ENCODE measurements around the gene GINS2. TPM values are rescaled to one million over a fixed set of nuclear protein-coding genes. Genes with fewer than 3 reads are reported as not detected.

GINS2 gene
- total RNA-seq, 6 experiments from 2014 or later = 0.49 to 4.7 (median 1.3) TPM

DNA sequence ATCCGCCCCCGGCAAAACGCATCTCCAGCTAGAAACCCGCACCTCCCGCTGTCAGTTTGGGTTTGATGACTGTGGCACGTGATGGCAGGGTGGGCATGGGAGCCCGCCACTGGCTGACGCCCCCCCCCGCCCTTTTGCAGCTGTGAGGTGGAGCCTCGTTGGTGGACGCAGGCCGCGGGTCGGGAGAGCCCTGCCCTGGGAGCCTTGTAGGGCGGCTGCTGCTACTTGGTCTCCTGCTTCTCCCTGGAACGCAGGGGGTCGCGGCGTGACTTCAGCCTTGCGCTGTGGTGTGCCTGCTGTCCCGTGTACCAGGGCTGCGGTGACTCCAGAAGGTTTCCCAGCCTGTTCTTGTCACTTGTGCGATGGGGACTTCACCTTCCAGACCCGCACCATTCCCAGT, 47.4 kb downstream of the GINS2 start:
- WGBS (ENCODE audit: insufficient coverage, low coverage, low lambda C conversion rate, missing lambda C conversion rate) = 80% methylated on average over 1 of the region's 24 CpGs
- Histone ChIP-seq H3K9me3 (no peaks in the 10 kb centered on the region), H3K4me3 (no peak overlapping the region), H3K4me1 (peaks cover 0 to 25% (median 11%) of the 10 kb centered on the region in 4 donors), H3K27me3 (no peaks in the 10 kb centered on the region), H3K36me3 (no peaks in the 10 kb centered on the region), H3K27ac (peak overlapping the region in 1 of 3 donors; percentile 51)
- TF ChIP-seq, protein P1, sequence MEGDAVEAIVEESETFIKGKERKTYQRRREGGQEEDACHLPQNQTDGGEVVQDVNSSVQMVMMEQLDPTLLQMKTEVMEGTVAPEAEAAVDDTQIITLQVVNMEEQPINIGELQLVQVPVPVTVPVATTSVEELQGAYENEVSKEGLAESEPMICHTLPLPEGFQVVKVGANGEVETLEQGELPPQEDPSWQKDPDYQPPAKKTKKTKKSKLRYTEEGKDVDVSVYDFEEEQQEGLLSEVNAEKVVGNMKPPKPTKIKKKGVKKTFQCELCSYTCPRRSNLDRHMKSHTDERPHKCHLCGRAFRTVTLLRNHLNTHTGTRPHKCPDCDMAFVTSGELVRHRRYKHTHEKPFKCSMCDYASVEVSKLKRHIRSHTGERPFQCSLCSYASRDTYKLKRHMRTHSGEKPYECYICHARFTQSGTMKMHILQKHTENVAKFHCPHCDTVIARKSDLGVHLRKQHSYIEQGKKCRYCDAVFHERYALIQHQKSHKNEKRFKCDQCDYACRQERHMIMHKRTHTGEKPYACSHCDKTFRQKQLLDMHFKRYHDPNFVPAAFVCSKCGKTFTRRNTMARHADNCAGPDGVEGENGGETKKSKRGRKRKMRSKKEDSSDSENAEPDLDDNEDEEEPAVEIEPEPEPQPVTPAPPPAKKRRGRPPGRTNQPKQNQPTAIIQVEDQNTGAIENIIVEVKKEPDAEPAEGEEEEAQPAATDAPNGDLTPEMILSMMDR (IDR thresholded peaks at IDR 0.05) = no peak
- TF ChIP-seq POLR2A (IDR thresholded peaks at IDR 0.05) = no peak
- intact Hi-C loops (cut with DNase I) = no loop called here
- ATAC-seq (no peak), DNase-seq (no peak)

GRCh38 chr16:85640585-85640984, 48.2 kb downstream of the GINS2 start:
- intact Hi-C loops (cut with DNase I) = no loop called here
- DNase-seq = no peak
- no peak overlapping the region for H3K27ac ChIP-seq
- no CpG with 5 or more reads among the region's 31 CpGs for WGBS (ENCODE audit: insufficient coverage, low coverage, low lambda C conversion rate, missing lambda C conversion rate)
- no peaks in the 10 kb centered on the region for H3K9me3 ChIP-seq
- H3K36me3 ChIP-seq = no peaks in the 10 kb centered on the region
- ATAC-seq = no peak
- no peaks in the 10 kb centered on the region for H3K27me3 ChIP-seq
- TF ChIP-seq, protein P1 (IDR thresholded peaks at IDR 0.05) = no peak
- TF ChIP-seq POLR2A (IDR thresholded peaks at IDR 0.05) = no peak
- peaks cover 0 to 29% (median 11%) of the 10 kb centered on the region in 4 donors for H3K4me1 ChIP-seq
- H3K4me3 ChIP-seq = no peak overlapping the region

GRCh38 chr16:85640254-85640558, 48.5 kb downstream of the GINS2 start:
- peaks cover 0 to 32% (median 11%) of the 10 kb centered on the region in 4 donors for H3K4me1 ChIP-seq
- DNase-seq (no peak), ATAC-seq (no peak)
- intact Hi-C loops (cut with DNase I) = no loop called here
- no peaks in the 10 kb centered on the region for H3K36me3 ChIP-seq
- H3K27ac ChIP-seq = no peak overlapping the region
- 100% methylated on average over 3 of the region's 13 CpGs for WGBS (ENCODE audit: insufficient coverage, low coverage, low lambda C conversion rate, missing lambda C conversion rate)
- H3K9me3 ChIP-seq = no peaks in the 10 kb centered on the region
- H3K4me3 ChIP-seq = no peak overlapping the region
- no peaks in the 10 kb centered on the region for H3K27me3 ChIP-seq
- no peak for TF ChIP-seq POLR2A (IDR thresholded peaks at IDR 0.05)
- TF ChIP-seq, protein P1 (IDR thresholded peaks at IDR 0.05) = no peak

DNA sequence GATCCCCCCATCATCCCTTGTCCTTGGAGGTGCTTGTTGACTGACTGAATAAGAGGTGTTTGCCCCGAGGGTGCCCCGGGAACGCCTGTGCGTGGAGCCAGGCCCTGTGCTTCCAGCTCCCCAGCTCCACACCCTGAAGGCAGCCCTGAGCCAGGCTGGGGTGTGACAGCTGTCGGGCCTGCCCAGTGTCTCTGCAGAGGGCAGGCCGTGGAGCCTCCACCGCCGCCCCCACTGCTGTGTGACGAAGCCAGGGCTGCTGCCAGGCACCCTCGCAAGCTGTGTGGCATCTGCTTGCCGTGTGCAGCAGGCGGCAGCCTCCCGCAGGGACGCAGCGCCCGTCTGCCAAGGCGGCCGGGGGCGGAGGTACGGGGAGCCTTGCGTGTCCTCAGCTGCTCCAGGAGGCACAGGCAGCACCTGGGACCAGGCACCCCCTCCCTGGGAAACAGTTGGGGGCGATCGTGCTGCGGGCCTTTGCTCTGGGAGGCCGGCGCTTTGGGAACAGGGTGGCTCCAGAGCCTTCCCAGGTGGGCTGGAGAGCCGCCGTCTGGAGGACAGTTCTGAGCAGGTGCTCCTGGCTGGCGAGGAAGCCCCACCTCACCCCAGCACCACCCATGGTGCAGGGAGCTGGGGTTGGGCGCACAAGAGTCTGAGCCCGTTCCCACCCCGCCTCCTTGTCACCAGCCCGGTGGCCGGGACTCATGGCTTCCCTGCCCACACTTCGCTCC, 49.1 kb downstream of the GINS2 start:
- Histone ChIP-seq H3K4me1 (peaks cover 0 to 37% (median 11%) of the 10 kb centered on the region in 4 donors), H3K4me3 (no peak overlapping the region), H3K36me3 (no peaks in the 10 kb centered on the region), H3K27me3 (no peaks in the 10 kb centered on the region), H3K27ac (no peak overlapping the region), H3K9me3 (no peaks in the 10 kb centered on the region)
- WGBS (ENCODE audit: insufficient coverage, low coverage, low lambda C conversion rate, missing lambda C conversion rate) = 80% methylated on average over 2 of the region's 35 CpGs
- peak; percentile 2 to 58 (median 30) for ATAC-seq
- TF ChIP-seq POLR2A (IDR thresholded peaks at IDR 0.05) = no peak
- TF ChIP-seq, protein P1 (IDR thresholded peaks at IDR 0.05) = no peak
- intact Hi-C loops (cut with DNase I) = no loop called here
- peak in 2 of 3 donors; percentile 72 to 85 for DNase-seq
